Fibroblast of the conjunctiva (primary cell): ENCODE data around the gene IFNA17.
"Not testable (repeated sequence)": the region's sequence is repeated elsewhere in the genome, so short reads cannot be mapped to it uniquely, and the experiment has no call there.

ENCODE experiments used
- DNase-seq: peaks from one replicate; pipeline ENCODE4 v3.0.0-alpha.2; 2010; ENCODE audit warnings: low read depth

Gene IFNA17

DNA sequence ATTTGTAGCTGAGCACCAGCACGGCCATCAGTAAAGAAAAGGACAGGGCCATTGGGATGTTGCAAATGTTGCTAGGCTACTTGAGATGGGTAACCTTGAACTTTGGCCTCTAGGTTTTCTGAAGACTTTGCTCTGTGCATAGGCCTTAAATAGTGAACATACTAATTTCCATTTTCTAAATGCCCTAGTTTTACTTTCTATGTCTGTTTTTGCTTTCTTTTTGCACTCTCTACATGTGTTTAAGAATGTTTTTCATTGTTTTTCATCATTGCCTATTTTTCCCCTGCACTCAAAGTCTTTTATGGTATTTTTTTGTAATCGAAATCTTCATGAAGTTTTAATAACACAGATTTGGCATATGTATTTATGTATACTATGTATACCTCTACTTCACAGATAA, at the start of gene IFNA17:
IFNA17 (minus strand) TSS at position 101 of the 400 bp plus-strand sequence; CDS start at position 52, 49 bp downstream.
- no peak for DNase-seq

DNA sequence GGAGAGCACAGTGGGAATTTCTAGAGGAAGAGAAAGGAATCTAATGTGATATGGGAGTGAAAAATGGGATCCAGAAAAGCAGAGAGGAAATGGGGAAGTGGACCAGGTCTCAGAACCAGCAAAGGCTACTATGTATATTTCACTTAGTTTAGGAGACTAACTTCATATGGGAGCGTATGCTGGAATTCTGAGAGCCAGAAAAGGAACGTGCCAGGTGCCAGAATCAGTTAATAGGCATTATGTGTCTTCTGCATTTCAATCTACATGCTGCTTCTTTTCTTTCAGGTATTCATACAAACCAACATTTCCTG, 40.3 kb upstream of the IFNA17 start:
- DNase-seq: no peak

DNA sequence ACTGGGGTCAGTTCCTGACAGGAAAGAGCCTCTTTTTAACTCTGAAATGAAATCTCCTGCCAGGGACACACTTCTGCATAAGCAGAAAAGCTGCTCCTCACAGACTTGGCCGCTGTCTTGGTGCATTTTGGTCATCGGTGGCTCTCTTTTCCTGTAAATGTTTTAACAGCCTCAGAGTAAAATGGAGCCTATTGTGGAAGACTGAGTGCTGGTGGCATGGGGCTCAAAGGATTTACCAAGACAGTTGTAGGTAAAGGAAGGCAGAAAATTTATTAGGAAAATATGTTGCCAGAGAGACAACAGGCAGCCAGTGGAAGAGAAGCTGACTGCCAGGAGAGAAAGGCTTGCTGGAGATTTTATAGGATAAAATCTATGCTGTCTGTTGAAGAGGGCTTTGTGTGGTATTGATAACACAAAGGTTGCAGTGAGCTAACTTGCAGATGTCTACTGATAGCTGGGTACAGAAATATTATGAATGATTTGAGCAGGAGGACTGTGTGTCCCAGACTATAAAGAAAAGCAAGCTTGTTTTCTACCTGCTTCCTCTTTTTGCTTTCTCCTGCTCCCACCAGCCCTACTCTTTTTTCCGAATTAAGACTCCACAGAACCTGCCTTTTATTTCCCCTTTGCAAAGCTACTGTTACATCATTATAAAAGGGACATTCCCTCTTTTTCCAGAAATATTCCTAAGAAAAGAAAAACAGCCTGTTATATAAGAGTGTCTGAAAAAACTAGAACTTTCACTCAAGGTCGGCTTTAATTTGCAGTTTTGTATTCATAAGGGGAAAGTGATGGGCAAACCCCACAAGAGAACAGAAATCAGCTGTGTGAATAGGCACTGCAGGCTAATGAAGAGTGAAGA, 39.7 kb upstream of the IFNA17 start:
- DNase-seq: no peak

DNA sequence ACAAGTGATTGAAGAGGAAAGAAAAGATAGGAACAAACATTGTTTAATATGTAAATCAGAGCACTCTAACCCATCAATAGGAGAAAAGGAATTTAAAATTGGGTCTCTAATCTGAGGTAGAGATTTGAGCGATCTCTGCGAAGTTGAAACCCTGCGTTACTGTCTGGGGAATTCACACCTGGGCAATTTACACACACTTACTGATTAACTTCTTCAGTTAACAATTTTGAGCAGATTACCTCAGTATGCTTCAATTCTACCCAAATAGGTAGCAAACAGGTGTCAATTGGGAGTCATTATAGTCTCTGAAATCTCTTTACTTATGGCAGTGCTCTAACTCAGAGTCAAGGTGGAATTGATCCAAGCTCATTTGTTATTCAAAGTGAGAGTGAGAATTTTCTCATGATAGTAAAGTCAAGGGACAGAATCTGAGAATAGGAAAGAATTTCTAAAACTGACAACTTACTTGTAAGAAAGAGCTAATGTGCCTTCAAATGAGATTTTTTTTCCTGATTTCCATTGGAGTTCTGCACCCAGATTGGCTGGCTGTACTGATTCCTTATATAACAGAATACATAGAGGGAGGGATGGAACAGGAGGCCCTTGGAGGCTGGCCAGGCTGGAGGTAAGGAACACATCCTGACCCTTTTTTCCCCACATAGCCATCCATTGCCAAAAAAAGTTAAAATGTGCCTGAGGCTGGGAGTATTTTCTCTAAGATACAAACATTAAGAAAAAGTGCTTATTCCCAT, 38.9 kb upstream of the IFNA17 start:
- DNase-seq: no peak

DNA sequence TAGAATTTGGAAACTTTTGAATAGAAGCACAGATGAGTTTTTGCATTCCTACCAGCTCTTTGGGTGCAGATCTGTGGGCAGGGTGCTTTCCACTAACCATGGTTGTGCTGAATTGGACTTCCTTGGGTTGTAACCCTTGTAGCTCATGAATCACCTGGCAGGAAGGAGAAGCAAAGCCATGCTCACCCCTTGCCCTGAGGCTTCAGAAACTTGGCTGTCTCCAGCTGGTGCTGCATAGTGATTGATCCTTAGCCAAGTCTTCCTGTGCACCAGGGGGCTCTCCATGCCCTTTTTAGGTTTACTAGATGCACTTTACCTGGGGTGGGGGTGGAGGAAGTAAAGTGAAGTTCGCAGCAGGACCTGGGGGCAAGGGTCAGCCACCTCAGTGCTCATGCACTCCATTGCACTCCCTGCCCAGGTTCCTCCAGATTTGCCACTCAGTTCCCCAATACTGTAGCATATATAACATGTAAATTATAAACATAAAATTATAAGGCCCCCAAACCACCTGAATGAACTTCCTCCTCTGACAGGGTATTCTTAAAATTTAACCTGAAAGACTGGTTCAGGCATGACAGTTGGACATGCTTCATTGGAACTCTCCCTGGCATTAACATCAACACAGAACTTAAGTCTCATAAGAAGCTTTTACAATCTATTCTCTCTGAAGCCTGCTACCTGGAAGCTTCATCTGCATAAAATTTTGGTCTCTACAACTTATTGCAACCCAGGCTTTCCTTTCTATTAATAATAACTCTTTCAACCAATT, 37.6 kb upstream of the IFNA17 start:
- no peak for DNase-seq

DNA sequence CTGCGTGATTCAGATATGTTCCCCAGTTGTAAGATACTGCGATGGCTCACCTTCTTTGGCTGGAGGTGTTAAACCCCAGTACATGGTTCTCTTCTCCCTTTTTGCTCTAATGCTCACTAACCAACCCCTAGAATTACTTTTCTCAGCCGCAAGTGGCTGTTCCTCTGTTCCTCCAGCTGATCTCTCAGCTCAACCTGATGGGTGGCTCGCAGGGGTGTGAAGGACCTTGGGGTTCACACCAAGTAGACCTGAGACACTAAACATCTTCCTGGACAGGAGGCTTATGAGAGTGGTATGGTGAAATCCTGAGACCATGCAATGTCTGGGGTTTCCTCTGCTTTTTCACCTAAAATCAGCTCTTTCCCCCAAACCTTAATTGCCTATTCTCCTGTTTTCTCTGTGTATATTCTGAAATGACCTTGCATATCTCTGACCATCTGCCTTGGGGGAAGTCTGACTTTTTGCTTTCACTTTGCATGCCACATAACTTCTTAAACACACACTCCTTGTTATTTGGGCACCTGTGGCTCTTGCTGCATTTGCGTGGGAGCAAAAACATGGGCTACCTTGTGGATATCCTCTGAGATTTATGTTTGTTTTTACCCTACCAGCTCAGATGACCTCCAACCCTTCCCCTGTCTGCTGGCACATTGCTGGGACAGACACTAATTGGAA, 27.7 kb upstream of the IFNA17 start:
- no peak for DNase-seq

DNA sequence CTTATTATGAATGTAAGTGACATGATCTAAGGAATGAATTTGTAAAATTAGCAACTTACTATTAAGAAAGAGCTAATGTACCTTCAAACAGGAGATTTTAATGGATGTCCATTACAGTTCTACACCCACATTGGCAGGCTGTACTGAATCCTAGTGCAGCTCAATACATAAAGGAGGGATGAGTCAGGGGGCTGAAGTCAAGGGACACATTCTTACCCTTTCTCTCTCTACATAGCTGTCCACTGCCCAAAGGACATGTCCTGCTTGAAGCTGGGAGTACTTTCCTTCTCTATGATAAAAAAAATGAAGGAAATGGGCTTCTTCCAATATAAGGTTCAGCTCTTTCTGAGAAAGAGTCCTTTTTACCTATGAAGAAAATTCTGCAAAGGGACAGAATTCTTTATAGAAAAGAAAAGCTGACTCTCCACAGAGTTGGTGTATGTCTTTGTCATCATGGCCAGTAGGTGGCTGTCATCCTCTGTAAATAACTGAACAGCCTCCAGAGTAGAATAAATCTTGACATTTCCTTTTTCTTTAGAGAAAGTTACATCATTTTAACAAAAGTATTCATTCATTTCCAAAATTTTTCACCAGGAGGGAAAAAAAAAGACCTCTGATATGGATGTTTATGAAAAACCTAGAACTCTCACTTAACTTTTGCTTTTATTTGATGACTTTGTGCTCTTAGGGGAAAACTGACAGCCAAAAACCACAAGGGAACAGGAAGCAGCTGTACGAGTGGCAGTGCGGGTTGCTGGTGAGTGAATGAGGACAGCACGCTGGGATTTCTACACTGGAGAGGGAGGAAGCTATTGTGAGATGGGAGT, 24.9 kb upstream of the IFNA17 start:
- DNase-seq: no peak

DNA sequence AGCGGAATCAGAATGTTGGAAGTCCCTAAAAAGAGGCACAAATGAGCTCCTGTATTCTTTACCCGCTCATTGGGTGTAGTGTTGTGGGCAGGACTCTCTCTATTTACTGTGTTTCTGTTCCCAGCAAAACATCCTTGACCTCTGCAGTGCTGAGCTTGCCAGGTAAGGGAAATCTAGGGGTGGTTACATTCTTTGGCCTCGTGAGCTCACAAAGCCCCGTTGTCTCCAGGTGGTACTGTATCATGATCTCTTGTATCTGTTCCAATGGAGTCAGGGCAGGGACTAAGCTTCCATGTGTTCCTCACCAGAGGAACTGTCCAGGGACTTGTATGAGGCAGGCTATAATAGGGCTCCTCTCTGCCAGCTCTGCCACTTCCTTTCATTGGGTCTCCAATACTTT, 23.6 kb upstream of the IFNA17 start:
- no peak for DNase-seq

DNA sequence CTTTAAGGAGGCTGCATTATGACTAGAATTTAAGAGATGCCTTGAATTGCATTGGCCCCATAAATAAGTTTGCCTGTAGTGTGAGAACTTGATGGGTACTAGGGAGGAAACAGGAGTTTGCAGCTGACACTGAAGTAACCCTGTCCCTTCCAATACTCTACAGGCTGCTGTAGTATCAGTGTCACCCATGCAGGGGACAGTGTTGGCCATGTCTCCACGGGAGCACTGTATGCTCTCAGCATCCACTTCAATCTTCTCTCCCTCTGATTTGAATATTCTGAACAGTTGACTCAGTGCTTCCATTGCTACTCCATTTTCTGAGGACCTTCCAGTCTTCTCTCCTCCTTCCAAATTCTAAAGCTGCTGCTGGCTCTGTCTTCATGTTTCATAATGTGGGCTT, 23.2 kb upstream of the IFNA17 start:
- DNase-seq: no peak

DNA sequence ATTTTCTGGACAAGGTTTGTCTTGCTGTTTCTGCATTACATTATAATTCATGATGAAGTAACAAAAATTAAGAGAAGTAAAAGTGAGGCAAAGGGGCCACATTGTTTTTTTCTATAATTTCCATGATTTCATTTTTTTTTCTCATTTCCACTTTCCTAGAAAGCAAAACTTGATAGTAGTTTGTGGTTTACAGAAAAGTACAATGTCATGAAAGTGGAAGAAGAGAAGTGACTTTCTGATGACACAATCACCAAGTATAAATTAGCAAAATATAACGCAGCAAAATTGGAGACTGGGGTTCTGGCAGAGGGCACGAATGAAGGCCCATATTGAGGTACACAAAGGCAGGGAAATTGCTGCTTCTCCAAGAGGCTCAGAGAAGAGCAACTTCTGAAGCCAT, 16.8 kb upstream of the IFNA17 start:
- no peak for DNase-seq

DNA sequence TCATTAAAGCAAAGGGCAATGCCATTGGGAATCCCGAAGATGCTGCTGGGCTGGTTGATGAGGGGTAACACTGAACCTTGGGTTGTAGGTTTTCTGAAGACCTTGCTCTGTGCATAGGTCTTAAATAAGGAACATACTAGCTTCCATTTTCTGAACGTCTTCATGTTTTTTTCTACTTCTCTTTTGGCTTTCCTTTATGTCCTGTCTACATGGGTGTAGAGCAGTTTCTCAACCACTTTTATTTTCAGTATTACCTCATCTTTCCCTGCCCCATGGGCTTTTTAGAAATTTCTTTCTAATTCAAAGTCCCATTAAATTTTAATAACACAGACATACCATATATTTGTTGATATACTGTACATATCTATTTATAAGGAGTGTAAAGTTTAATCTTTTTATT, 11.9 kb upstream of the IFNA17 start, which contains the start of gene IFNA14:
IFNA14 (minus strand) TSS at position 95 of the 400 bp plus-strand sequence; CDS start at position 25, 70 bp downstream.
- DNase-seq: no peak

DNA sequence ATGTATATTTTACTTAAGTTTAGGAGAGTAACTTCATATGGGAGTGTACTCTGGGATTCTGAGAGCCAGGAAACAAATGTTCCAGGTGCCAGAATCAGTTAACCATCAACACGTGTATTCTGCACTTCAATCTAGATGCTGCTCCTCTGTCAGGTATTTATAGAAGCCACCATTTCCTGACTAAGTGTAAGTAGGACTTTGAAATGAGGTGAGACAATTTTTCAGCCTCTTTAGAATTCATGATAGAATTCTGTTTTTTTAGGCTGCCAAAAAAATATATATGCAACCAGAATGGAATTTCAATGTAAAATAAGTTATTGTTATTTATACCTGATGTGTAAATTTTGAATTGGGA, 8.3 kb upstream of the IFNA17 start:
- DNase-seq: not testable (repeated sequence)

DNA sequence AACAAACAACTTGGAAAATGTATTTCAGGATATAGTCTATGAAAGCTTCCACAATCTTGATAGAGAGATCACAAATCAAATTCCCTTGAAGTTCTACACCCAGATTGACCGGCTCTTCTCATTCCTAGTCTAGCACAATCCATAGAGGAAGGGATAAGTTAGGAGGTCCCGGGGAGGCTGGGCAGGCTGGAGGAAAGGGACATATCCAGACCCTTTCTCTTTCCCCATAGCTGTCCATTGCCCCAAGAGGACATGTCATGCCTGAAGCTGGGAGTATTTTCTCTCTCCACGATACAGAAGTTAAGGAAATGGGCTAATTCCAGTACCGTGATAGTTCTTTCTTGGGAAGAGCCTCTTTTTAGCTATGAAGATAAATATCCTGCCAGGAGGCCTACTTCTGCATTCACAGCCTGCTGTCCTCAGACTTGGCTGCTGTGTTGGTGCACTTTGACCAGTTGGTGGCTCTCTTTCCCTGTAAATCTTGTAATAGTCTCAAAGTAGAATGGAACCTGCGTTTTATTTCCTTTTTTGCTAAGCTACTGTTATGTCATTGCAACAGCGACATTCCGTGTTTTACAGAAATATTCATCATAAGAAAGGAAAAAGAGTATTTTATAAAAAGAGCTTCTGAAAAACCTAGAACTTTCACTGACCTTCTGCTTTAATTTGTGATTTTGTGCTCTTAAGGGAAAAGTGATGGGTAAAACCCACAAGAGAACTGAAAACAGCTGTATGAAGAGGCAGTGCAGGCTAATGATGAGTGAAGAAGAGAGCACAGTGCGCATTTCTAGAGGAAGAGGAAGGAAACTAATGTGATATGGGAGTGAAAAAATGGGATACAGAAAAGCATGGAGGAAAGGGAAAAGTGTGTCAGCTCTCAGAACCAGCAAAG, 7.7 kb upstream of the IFNA17 start:
- DNase-seq: peak; percentile 14

DNA sequence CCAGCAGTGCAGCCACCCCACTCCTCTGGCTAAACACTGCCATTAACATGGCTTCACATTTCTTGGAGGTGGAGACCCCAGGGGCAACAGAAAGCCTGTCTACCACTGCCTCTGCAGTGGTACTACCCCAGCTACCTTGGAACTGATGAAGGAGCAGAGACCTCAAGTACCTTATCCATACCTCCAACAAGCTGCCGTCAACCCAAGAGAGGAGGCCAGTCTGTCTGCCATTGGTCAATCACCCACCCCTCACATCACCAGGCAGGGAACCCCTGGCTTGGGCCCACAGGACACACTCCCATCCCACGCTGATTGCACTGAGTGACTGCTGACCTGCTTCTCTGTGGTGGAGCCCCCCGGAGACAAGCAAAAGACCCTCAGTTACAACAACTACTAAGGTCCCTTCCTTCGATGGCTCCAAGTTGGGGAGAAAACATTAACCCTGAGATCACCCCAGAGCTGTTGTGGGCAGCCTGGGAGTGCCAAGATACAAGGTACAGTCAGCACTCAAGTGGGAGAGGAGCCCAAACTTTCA, 6.2 kb upstream of the IFNA17 start:
- DNase-seq: no peak

DNA sequence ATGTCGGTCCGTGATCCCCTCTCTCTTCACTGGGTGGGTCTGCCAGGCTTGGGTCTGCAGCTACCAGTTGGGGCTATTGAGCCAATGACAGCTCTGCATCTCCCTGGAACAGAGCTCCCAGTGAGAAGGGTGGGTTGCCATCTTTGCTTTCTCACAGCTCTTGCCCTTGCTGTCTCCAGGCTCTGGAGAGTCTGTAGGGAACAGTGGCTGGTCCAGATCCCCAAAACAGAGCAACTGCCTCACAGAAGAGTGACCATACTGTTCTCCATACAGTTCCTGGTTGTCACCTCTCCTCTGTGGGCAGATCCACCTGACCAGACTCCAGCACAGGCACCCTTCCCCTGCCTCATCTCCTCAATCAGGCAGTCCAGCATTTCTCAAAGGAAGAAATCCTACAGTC, 5.2 kb upstream of the IFNA17 start:
- DNase-seq: no peak

DNA sequence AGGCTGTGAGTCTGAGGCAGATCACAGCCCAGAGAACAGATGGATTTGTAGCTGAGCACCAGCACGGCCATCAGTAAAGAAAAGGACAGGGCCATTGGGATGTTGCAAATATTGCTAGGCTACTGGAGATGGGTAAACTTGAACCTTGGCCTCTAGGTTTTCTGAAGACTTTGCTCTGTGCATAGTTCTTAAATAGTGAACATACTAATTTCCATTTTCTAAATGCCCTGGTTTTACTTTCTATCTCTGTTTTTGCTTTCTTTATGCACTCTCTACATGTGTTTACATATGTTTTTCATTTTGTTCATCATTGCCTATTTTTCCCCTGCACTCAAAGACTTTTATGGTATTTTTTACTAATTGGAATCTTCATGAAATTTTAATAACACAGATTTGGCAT, 10.8 kb downstream of the IFNA17 start, which contains the start of gene IFNA16:
IFNA16 (minus strand) TSS at position 101 of the 400 bp plus-strand sequence; CDS start at position 95, 6 bp downstream.
- not testable (repeated sequence) for DNase-seq

DNA sequence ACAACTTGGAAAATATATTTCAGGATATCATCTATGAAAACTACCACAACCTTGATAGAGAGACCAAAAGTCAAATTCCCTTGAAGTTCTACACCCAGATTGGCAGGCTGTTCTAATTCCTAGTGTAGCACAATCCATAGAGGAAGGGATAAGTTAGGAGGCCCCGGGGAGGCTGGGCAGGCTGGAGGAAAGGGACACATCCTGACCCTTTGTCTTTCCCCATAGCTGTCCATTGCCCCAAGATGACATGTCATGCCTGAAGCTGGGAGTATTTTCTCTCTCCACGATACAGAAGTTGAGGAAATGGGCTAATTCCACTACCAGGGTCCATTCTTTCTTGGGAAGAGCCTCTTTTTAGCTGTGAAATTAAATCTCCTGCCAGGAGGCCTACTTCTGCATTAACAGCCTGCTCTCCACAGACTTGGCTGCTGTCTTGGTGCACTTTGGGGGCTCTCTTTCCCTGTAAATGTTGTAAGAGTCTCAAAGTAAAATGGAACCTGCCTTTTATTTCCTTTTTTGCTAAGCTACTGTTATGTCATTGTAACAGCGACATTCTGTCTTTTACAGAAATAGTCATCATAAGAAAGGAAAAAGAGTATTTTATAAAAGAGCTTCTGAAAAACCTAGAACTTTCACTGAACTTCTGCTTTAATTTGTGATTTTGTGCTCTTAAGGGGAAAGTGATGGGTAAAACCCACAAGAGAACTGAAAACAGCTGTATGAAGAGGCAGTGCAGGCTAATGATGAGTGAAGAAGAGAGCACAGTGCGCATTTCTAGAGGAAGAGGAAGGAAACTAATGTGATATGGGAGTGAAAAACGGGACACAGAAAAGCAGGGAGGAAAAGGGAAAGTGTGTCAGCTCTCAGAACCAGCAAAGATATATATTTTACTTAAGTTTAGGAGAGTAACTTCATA, 14.4 kb downstream of the IFNA17 start:
- not testable (repeated sequence) for DNase-seq

DNA sequence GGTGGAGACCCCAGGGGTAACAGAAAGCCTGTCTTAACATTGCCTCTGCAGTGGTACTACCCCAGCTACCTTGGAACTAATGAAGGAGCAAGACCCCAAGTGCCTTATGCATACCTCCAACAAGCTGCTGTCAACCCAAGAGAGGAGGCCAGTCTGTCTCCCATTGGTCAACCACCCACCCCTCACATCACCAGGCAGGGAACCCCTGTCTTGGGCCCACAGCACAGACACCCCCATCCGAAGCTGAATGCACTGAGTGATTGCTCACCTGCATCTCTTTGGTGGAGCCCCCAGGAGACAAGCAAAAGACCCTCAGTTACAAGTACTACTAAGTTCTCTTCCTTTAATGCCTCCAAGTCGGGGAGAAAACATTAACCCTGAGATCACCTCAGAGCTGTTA, 15.9 kb downstream of the IFNA17 start:
- not testable (repeated sequence) for DNase-seq

DNA sequence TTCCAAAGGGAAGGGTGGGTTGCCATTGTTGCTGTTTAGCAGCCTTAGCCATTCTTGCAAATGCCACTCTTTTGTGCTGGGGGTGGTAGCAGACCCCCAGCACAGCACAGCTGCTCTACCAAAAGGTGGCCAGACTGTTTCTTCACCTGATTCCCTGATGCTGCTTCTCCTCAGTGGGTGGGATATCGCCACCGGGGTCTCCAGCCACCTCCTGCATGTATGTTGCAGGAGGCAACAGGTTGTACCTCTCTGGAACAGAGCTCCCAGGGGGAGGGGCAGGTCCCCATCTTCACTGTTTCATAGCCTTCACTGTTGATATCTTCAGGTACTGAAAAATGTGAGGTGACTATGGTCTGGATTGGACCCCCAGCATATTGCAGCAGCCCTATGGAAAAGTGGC, 17.2 kb downstream of the IFNA17 start:
- DNase-seq: not testable (repeated sequence)
